H9 (cell line): ENCODE results near the gene ADH7. TPM values are rescaled to one million over a fixed set of nuclear protein-coding genes. Genes with fewer than 3 reads are reported as not detected.

Experiments
- DNase-seq: peaks from one replicate; pipeline ENCODE4 v3.0.0-alpha.2; 2017
- H2AFZ ChIP-seq: one replicate; pipeline ENCODE4 v1.6.1; 2013; ENCODE audit warnings: mild to moderate bottlenecking, low read length, control low read depth, moderate library complexity
- H2AK5ac ChIP-seq: 2 replicates; pipeline ENCODE4 v1.6.1; 2013; ENCODE audit warnings: low read length, control low read depth, mixed read lengths; ENCODE audit not compliant: insufficient read length
- H2BK120ac ChIP-seq: one replicate; pipeline ENCODE4 v1.6.1; 2013; ENCODE audit warnings: low read depth, mild to moderate bottlenecking, low read length, control low read depth, inconsistent platforms; ENCODE audit not compliant: poor library complexity, severe bottlenecking
- H2BK12ac ChIP-seq: 2 replicates; pipeline ENCODE4 v1.6.1; 2013; ENCODE audit warnings: low read length, control low read depth, mixed read lengths, low read depth; ENCODE audit not compliant: insufficient read length
- H2BK15ac ChIP-seq: 2 replicates; pipeline ENCODE4 v1.6.1; 2013; ENCODE audit warnings: low read depth, low read length, control low read depth
- H2BK20ac ChIP-seq: one replicate; pipeline ENCODE4 v1.6.1; 2013; ENCODE audit warnings: low read depth, mild to moderate bottlenecking, low read length, control low read depth, inconsistent platforms; ENCODE audit not compliant: poor library complexity, severe bottlenecking
- H2BK5ac ChIP-seq: 2 replicates; pipeline ENCODE4 v1.6.1; 2013; ENCODE audit warnings: low read length, control low read depth, mixed read lengths; ENCODE audit not compliant: insufficient read length
- H3K14ac ChIP-seq: 2 replicates; pipeline ENCODE4 v1.6.1; 2013; ENCODE audit warnings: low read length, control low read depth; ENCODE audit not compliant: insufficient read depth
- H3K18ac ChIP-seq: 2 replicates; pipeline ENCODE4 v1.6.1; 2013; ENCODE audit warnings: low read depth, mild to moderate bottlenecking, mixed read lengths, low read length, control low read depth; ENCODE audit not compliant: insufficient read length
- H3K23ac ChIP-seq: 2 replicates; pipeline ENCODE4 v1.6.1; 2013; ENCODE audit warnings: low read length, control low read depth, mixed read lengths, low read depth; ENCODE audit not compliant: insufficient read length
- H3K23me2 ChIP-seq: 2 replicates; pipeline ENCODE4 v1.6.1; 2013; ENCODE audit warnings: low read depth, mild to moderate bottlenecking, mixed read lengths, low read length, control low read depth; ENCODE audit not compliant: insufficient read length, poor library complexity, severe bottlenecking
- H3K27ac ChIP-seq: 2 replicates; pipeline ENCODE4 v1.5.1; 2013; ENCODE audit warnings: low read length, control low read depth, mixed read lengths, low read depth; ENCODE audit not compliant: insufficient read length
- H3K27me3 ChIP-seq: 2 replicates; pipeline ENCODE4 v1.6.1; 2013; ENCODE audit warnings: low read length, control low read depth, inconsistent platforms; ENCODE audit not compliant: insufficient read depth
- H3K4ac ChIP-seq: 2 replicates; pipeline ENCODE4 v1.6.1; 2013; ENCODE audit warnings: low read depth, mild to moderate bottlenecking, control low read depth, inconsistent platforms, low read length, moderate library complexity
- H3K4me1 ChIP-seq: 2 replicates; pipeline ENCODE4 v1.6.1; 2013; ENCODE audit warnings: low read length, control low read depth, inconsistent platforms; ENCODE audit not compliant: insufficient read depth
- H3K4me2 ChIP-seq: 2 replicates; pipeline ENCODE4 v1.6.1; 2013; ENCODE audit warnings: low read length, control low read depth, mixed read lengths; ENCODE audit not compliant: insufficient read length, insufficient read depth
- H3K56ac ChIP-seq: 2 replicates; pipeline ENCODE4 v1.6.1; 2013; ENCODE audit warnings: low read depth, mild to moderate bottlenecking, mixed read lengths, low read length, control low read depth; ENCODE audit not compliant: insufficient read length
- H3K79me1 ChIP-seq: 2 replicates; pipeline ENCODE4 v1.6.1; 2013; ENCODE audit warnings: low read depth, mild to moderate bottlenecking, moderate library complexity, low read length, control low read depth, inconsistent platforms; ENCODE audit not compliant: insufficient read depth, poor library complexity, severe bottlenecking
- H3K79me2 ChIP-seq: 2 replicates; pipeline ENCODE4 v1.6.1; 2013; ENCODE audit warnings: low read length, control low read depth, inconsistent platforms; ENCODE audit not compliant: insufficient read depth
- H3K9ac ChIP-seq: 2 replicates; pipeline ENCODE4 v1.6.1; 2013; ENCODE audit warnings: low read length, control low read depth, mixed read lengths; ENCODE audit not compliant: insufficient read length; ENCODE audit errors: extremely low read depth
- H3K9me3 ChIP-seq: one replicate; pipeline ENCODE4 v1.6.1; 2013; ENCODE audit warnings: low read depth, low read length, inconsistent platforms; ENCODE audit not compliant: control insufficient read depth
- H3T11ph ChIP-seq: one replicate; pipeline ENCODE4 v1.6.1; 2013; ENCODE audit warnings: mild to moderate bottlenecking, low read length, control low read depth, inconsistent platforms
- H4K20me1 ChIP-seq: one replicate; pipeline ENCODE4 v1.6.1; 2013; ENCODE audit not compliant: control insufficient read depth, insufficient read length, insufficient read depth
- H4K5ac ChIP-seq: 2 replicates; pipeline ENCODE4 v1.6.1; 2013; ENCODE audit warnings: low read depth, mild to moderate bottlenecking, mixed read lengths, low read length, control low read depth; ENCODE audit not compliant: insufficient read length
- H4K8ac ChIP-seq: replicated peaks from 2 replicates; pipeline ENCODE4 v1.6.1; 2013; ENCODE audit warnings: low read length, control low read depth, mixed read lengths, low read depth; ENCODE audit not compliant: insufficient read length
- H4K91ac ChIP-seq: 2 replicates; pipeline ENCODE4 v1.6.1; 2013; ENCODE audit warnings: low read depth, mild to moderate bottlenecking, moderate library complexity, mixed read lengths, low read length, control low read depth; ENCODE audit not compliant: insufficient read length
- H3K27ac Mint-ChIP-seq, 3 experiments: 2 replicates in 2 of 3; 3 replicates in 1 of 3; pipeline ENCODE4 v1.8.0; 2020 to 2021; ENCODE audit warnings: mixed read lengths in 3 of 3, mild to moderate bottlenecking in 1 of 3, moderate library complexity in 1 of 3
- H3K27me3 Mint-ChIP-seq: 2 replicates; pipeline ENCODE4 v1.8.0; 2021; ENCODE audit warnings: low read depth, mild to moderate bottlenecking, moderate library complexity, mixed read lengths
- H3K36me3 Mint-ChIP-seq, 3 experiments: 2 replicates in 2 of 3; 3 replicates in 1 of 3; pipeline ENCODE4 v1.8.0; 2020 to 2021; ENCODE audit warnings: low read depth in 3 of 3, mixed read lengths in 3 of 3; ENCODE audit not compliant: insufficient read depth in 1 of 3
- H3K4me1 Mint-ChIP-seq, 2 experiments: 2 replicates each; pipeline ENCODE4 v1.8.0; 2020; ENCODE audit warnings: mixed read lengths in 2 of 2
- H3K4me3 Mint-ChIP-seq, 2 experiments: 2 replicates in 1 of 2; 3 replicates in 1 of 2; pipeline ENCODE4 v1.8.0; 2020 to 2021; ENCODE audit warnings: mild to moderate bottlenecking in 2 of 2, mixed read lengths in 2 of 2, moderate library complexity in 1 of 2
- H3K9me3 Mint-ChIP-seq, 2 experiments: 2 replicates in 1 of 2; 3 replicates in 1 of 2; pipeline ENCODE4 v1.8.0; 2020; ENCODE audit warnings: mild to moderate bottlenecking in 2 of 2, mixed read lengths in 2 of 2, moderate library complexity in 1 of 2
- CTCF ChIP-seq: fragments of 200-600 bp; sonication (generic); conservative IDR thresholded peaks from 3 replicates; pipeline ENCODE4 v1.8.0; 2021; ENCODE audit warnings: antibody characterized with exemption, mild to moderate bottlenecking
- WGBS: extraction: QIAGEN DNeasy Blood & Tissue Kit; methylation state at CpG from one replicate; pipeline ENCODE4 v1.1.7; 2013; ENCODE audit warnings: missing lambda C conversion rate, low lambda C conversion rate, mixed read lengths; ENCODE audit not compliant: insufficient read length; ENCODE audit errors: extremely low coverage; 5-methylcytosine and 5-hydroxymethylcytosine counted together
- total RNA-seq: library from RNA; stranded (reverse); gene quantifications from 2 replicates; pipeline ENCODE4 v1.2.1, GENCODE V29; 2021

ADH7 gene
- total RNA-seq, 1 experiment from 2014 or later = not detected

- H2BK12ac ChIP-seq = no peak overlapping the region
- no peak for DNase-seq
- Mint-ChIP-seq H3K4me1 (no peaks in the 10 kb centered on the region), H3K27me3 (no peaks in the 10 kb centered on the region), H3K36me3 (no peaks in the 10 kb centered on the region), H3K27ac (no peak overlapping the region), H3K4me3 (no peak overlapping the region), H3K9me3 (no peaks in the 10 kb centered on the region)
- TF ChIP-seq CTCF = no peak
- H3K9ac ChIP-seq = no peak overlapping the region
- no peaks in the 10 kb centered on the region for H3K4me1 ChIP-seq
- H3K23me2 ChIP-seq = no peaks in the 10 kb centered on the region
- H3K18ac ChIP-seq = no peak overlapping the region
- H2AK5ac ChIP-seq = no peak overlapping the region
- H3K14ac ChIP-seq = no peak overlapping the region
- H4K20me1 ChIP-seq = no peaks in the 10 kb centered on the region
- no peak overlapping the region for H3K27ac ChIP-seq
- H3K27me3 ChIP-seq = no peaks in the 10 kb centered on the region
- no CpG with 5 or more reads among the region's 2 CpGs for WGBS
- no peak overlapping the region for H3K23ac ChIP-seq
- no peaks in the 10 kb centered on the region for H3K79me2 ChIP-seq
- H2BK120ac ChIP-seq = no peak overlapping the region
- no peak overlapping the region for H2BK20ac ChIP-seq
- H3K79me1 ChIP-seq = no peaks in the 10 kb centered on the region
- no peaks in the 10 kb centered on the region for H3K9me3 ChIP-seq
- no peak overlapping the region for H2BK15ac ChIP-seq
- H4K91ac ChIP-seq = no peak overlapping the region
- H3T11ph ChIP-seq = no peak overlapping the region
- H3K4me2 ChIP-seq = no peak overlapping the region
- H3K56ac ChIP-seq = no peak overlapping the region
- no peak overlapping the region for H2BK5ac ChIP-seq
- H4K8ac ChIP-seq = no peak overlapping the region
- H3K4ac ChIP-seq = no peak overlapping the region
- no peak overlapping the region for H2AFZ ChIP-seq
- H4K5ac ChIP-seq = no peak overlapping the region
Measured at GRCh38 chr4:99436462-99436861, 1.3 kb upstream of the ADH7 start.
